IPS DF 6.9 (cell line): ENCODE results near the gene POLR2J.
"Not testable (repeated sequence)": the region's sequence is repeated elsewhere in the genome, so short reads cannot be mapped to it uniquely, and the experiment has no call there.

Source experiments
- DNase-seq: peaks from one replicate; pipeline ENCODE4 v3.0.0-alpha.2; 2013; ENCODE audit warnings: low read depth, low spot score
- H3K27ac ChIP-seq: one replicate; pipeline ENCODE4 v1.5.1; 2013; ENCODE audit warnings: low read length, control low read depth
- H3K27me3 ChIP-seq: 2 replicates; pipeline ENCODE4 v1.6.1; 2013; ENCODE audit warnings: mild to moderate bottlenecking, low read length; ENCODE audit not compliant: control insufficient read depth, insufficient read depth
- H3K36me3 ChIP-seq: 2 replicates; pipeline ENCODE4 v1.6.1; 2013; ENCODE audit warnings: low read length; ENCODE audit not compliant: control insufficient read depth, insufficient read depth
- H3K4me1 ChIP-seq: 2 replicates; pipeline ENCODE4 v1.6.1; 2013; ENCODE audit warnings: low read length; ENCODE audit not compliant: control insufficient read depth, insufficient read depth
- H3K4me3 ChIP-seq: 2 replicates; pipeline ENCODE4 v1.5.1; 2013; ENCODE audit warnings: mild to moderate bottlenecking, low read length
- H3K9me3 ChIP-seq: 2 replicates; pipeline ENCODE4 v1.6.1; 2013; ENCODE audit warnings: low read length, inconsistent platforms; ENCODE audit not compliant: control insufficient read depth, insufficient read depth
- WGBS: extraction: QIAGEN DNeasy Blood & Tissue Kit; methylation state at CpG from one replicate; pipeline ENCODE4 v1.1.7; 2013; ENCODE audit warnings: mixed read lengths, missing lambda C conversion rate; ENCODE audit not compliant: insufficient read length, insufficient coverage; 5-methylcytosine and 5-hydroxymethylcytosine counted together

Gene POLR2J

GRCh38 chr7:102478314-102479208, at the start of gene POLR2J:
TSS of gene POLR2J (minus strand) at chr7:102478922. CDS start at chr7:102478860, 62 bp downstream.
- not testable (repeated sequence) for H3K4me1 ChIP-seq, H3K27ac ChIP-seq, DNase-seq, H3K27me3 ChIP-seq, H3K9me3 ChIP-seq, H3K36me3 ChIP-seq
- peak within 1 kb of the TSS; percentile 60; the same call in 1 of the 2 replicates for H3K4me3 ChIP-seq
- no CpG with 5 or more reads among the region's 72 CpGs for WGBS

DNA sequence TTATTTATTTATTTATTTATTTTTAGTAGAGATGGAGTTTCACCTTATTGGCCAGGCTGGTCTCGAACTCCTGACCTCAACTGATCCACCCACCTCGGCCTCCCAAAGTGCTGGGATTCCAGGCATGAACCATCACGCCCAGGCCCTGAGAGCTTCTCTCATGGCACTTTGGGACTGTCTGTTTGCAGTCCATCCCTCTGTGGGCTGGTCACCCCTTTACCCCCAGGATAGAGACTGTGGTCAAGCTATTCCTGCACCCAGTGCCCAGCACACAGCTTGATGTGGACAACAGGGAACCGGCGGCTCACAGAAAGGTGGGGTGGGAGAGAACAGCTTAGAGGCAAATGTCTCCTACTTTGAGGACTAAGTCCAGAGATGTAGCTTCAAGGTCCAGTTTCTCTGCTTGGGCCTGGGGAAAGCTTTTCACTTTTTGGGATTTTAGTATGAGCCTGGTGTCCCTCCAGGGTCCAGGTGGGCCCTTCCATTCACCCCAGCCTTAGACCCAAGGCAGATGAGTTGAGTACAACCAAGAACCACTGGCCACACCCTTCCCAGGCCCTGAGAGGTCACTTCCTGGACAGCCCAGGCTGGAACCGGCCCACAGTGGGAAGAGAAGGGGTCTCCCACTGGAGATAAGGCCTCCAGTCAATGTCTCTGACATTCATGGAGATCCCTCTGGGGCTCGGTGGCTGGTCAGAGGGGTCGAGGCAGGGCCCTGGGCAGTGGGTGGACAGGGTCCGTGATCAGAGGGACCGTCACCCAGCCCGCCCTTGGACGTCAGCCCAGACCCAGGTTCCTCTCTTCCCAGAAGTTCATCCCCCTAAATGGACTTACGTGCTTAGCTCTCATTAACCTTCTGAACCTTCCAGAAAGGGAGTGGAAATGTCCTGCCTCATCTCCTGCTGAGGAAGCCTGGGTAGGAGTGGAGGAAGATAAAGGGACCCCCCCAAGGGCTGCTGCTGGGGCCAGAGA, 49.4 kb upstream of the POLR2J start:
- not testable (repeated sequence) for H3K4me3 ChIP-seq, H3K27ac ChIP-seq, H3K27me3 ChIP-seq, H3K36me3 ChIP-seq, DNase-seq, H3K9me3 ChIP-seq, H3K4me1 ChIP-seq
- no CpG with 5 or more reads among the region's 13 CpGs for WGBS

DNA sequence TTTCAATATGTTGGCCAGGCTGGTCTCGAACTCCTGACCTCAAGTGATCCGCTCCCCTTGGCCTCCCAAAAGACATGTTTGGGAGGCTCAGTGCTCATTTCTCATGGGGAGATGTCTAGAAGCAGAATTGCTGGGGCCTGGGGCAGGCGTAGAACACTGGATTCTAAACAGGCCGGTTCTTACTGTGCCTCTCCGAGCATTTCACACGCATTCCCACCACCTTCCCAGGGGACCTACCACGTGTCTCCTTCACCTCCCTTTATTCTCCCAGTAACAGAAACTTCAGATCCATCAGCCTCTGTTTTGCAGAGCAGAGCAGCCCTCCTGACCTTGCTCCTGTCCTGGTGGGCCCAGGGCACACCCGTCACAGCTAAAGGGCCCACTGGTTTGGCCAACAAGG, 48.5 kb upstream of the POLR2J start:
- not testable (repeated sequence) for H3K4me3 ChIP-seq, H3K27me3 ChIP-seq, H3K9me3 ChIP-seq, H3K4me1 ChIP-seq, DNase-seq, H3K27ac ChIP-seq, H3K36me3 ChIP-seq
- no CpG with 5 or more reads among the region's 8 CpGs for WGBS

DNA sequence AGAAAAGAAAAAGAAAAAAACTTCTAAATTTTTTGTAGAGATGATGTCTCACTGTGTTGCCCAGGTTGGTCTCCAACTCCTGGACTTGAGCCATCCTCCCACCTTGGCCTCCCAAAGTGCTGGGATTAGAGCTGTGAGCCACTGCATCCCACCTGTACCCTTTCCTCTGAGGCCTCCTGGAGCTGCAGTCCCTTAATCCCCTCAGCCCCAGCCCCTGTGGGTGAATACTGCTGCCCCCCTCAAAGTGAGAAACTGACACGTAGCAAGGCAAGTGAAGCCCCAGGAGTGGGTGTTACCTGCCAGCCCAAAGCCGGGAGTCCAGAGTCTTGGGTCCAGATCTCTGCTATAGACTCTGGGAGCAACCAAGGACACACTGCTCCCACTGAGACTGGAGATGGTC, 46.1 kb upstream of the POLR2J start:
- DNase-seq, H3K4me1 ChIP-seq, H3K9me3 ChIP-seq, H3K36me3 ChIP-seq, H3K27ac ChIP-seq, H3K27me3 ChIP-seq, H3K4me3 ChIP-seq: not testable (repeated sequence)
- no CpG with 5 or more reads among the region's 2 CpGs for WGBS

DNA sequence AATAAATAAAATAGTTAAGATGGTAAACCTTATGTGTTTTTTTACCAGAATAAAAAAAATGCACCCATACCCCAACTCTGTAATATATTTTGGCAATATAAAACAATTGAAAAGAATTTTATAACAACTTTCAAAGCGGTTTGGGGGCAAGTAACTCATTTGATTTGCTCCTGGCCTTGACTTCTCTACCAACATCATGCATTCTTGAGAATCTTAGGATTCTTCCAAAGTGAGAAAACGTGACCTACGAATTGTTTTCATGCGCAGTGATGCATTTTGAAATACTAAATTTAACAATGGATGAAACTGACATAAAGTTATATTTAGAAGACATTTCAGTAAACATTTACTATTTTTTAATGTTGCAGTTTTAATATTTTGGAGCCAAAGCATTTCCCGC, 42.1 kb upstream of the POLR2J start:
- not testable (repeated sequence) for H3K27ac ChIP-seq, H3K9me3 ChIP-seq, H3K27me3 ChIP-seq, DNase-seq, H3K4me1 ChIP-seq, H3K36me3 ChIP-seq, H3K4me3 ChIP-seq
- WGBS = no CpG with 5 or more reads among the region's 5 CpGs

DNA sequence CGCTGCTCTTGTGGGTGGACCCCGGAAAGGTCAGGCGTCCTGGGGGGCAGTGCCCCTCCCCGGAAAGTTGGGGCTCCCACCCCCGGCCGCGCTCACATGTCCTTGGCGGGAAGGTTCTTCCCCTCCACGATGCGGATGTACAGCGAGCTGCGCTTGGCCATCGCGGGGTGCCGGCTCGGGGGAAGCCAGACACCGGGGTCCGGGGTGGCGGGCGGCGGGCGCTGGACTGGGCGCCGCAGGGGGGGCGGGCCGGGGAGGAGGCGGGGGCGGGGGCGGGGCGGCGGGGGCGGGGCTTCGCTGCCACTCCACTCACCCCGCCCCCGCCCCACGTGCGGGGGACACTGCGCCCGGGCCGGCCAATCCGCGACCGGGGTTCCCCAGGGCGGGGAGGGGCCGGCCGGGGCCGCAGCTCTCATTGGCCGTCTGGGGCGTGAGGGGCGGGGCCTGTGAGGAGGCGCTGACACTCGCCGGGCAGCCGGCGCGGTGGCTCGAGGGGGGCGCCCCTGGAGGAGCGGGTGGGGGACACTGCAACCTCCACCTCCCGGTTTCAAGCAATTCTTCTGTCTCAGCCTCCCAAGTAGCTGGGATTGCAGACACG, 38.9 kb upstream of the POLR2J start, which contains the start of gene RASA4B:
TSS of gene RASA4B (minus strand) at position 228 of the 598 bp plus-strand sequence. CDS start at position 161, 67 bp downstream.
- not testable (repeated sequence) for DNase-seq, H3K27ac ChIP-seq, H3K9me3 ChIP-seq, H3K27me3 ChIP-seq, H3K4me1 ChIP-seq, H3K36me3 ChIP-seq
- H3K4me3 ChIP-seq = peak within 1 kb of the TSS; percentile 33; the same call in 1 of the 2 replicates
- WGBS = no CpG with 5 or more reads among the region's 61 CpGs

- WGBS = no CpG with 5 or more reads among the region's 10 CpGs
- not testable (repeated sequence) for H3K4me3 ChIP-seq, H3K9me3 ChIP-seq, DNase-seq, H3K27ac ChIP-seq, H3K36me3 ChIP-seq, H3K4me1 ChIP-seq, H3K27me3 ChIP-seq
Observed at GRCh38 chr7:102516951-102517350, 38.2 kb upstream of the POLR2J start.

DNA sequence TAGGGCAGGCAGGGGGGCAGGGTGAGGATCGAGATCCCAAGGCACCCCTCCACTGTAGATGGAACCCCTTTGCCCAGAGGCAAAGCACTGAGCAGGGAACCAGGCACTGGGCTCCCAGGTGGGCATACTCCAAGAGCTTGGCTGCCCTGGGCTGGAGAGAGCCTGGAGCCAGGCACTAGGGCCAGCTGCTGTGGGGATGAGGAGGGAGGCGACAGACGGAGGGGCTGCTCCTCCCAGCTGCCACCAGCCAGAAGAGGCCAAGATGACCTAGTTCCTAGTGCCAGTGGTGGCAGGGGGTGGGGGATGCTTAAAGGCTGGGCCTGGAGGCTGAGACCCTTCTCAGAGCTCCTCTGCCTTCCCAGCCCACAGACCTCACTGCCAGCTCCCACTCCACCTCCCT, 37.2 kb upstream of the POLR2J start:
- not testable (repeated sequence) for H3K27me3 ChIP-seq, H3K36me3 ChIP-seq, H3K4me3 ChIP-seq, DNase-seq, H3K4me1 ChIP-seq, H3K27ac ChIP-seq, H3K9me3 ChIP-seq
- WGBS = no CpG with 5 or more reads among the region's 3 CpGs

- WGBS = no CpG with 5 or more reads among the region's 15 CpGs
- H3K4me3 ChIP-seq, H3K27me3 ChIP-seq, H3K4me1 ChIP-seq, DNase-seq, H3K9me3 ChIP-seq, H3K36me3 ChIP-seq, H3K27ac ChIP-seq: not testable (repeated sequence)
Observed at GRCh38 chr7:102514881-102515721, 36.4 kb upstream of the POLR2J start.
